ENCODE measurements around the gene THTPA. TPM values are rescaled to one million over a fixed set of nuclear protein-coding genes. Genes with fewer than 3 reads are reported as not detected.

Gene THTPA
- total RNA-seq, 2 donors from 2014 or later = 13.0 to 17.0 TPM

DNA sequence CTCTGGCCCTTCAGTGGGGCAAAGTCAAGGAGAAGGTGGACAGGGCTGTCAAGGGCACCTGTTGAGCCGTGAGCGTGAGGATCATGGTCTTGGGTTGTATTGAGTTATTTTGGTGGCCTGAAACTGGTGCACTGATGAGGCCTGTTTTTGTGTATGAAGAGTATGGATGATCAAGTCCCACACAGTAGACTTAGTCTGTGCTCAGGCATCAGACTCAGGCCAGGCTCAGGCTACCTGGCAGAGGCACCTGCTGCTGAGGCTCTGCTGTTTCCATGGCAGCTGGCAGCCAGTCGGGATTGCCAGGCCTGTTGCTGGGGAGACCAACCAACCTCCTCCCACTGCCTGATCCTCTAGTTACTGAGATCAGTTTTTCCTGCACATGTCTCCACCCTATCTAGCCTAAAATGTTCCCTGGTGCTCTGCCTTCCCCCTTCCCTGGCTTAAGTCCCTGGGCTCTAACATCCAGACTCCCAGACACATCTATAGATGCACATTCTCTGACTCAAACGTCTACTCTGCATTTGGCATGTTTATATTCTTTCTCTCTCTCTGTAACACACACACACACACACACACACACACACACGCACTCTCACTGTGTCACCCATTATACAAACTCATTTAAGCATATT, 17.4 kb downstream of the THTPA start:
- TF ChIP-seq, protein P1, sequence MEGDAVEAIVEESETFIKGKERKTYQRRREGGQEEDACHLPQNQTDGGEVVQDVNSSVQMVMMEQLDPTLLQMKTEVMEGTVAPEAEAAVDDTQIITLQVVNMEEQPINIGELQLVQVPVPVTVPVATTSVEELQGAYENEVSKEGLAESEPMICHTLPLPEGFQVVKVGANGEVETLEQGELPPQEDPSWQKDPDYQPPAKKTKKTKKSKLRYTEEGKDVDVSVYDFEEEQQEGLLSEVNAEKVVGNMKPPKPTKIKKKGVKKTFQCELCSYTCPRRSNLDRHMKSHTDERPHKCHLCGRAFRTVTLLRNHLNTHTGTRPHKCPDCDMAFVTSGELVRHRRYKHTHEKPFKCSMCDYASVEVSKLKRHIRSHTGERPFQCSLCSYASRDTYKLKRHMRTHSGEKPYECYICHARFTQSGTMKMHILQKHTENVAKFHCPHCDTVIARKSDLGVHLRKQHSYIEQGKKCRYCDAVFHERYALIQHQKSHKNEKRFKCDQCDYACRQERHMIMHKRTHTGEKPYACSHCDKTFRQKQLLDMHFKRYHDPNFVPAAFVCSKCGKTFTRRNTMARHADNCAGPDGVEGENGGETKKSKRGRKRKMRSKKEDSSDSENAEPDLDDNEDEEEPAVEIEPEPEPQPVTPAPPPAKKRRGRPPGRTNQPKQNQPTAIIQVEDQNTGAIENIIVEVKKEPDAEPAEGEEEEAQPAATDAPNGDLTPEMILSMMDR (conservative IDR thresholded peaks at IDR 0.05) = no peak
- Histone ChIP-seq H3K9ac (ENCODE audit: extremely low read depth, low read length, poor library complexity, severe bottlenecking) (no peak overlapping the region), H3K27me3 (ENCODE audit: control insufficient read depth, insufficient read depth, low read length, poor library complexity, severe bottlenecking) (peaks cover 38% of the 10 kb centered on the region), H3K27ac (ENCODE audit: low read depth, low read length) (no peak overlapping the region), H3K36me3 (ENCODE audit: control insufficient read depth, insufficient read depth, low read length) (no peaks in the 10 kb centered on the region), H3K4me1 (ENCODE audit: control insufficient read depth, insufficient read depth, low read length) (peaks cover 6% of the 10 kb centered on the region), H3K4me3 (ENCODE audit: low read length) (no peak overlapping the region), H3K9me3 (ENCODE audit: control insufficient read depth, low read length) (no peaks in the 10 kb centered on the region)
- Mint-ChIP-seq H3K4me1 (peaks cover 22% of the 10 kb centered on the region), H3K27ac (no peak overlapping the region), H3K27me3 (ENCODE audit: insufficient read depth) (peaks cover 63% of the 10 kb centered on the region), H3K4me3 (no peak overlapping the region), H3K9me3 (no peaks in the 10 kb centered on the region), H3K36me3 (ENCODE audit: low read depth) (no peaks in the 10 kb centered on the region)
- 78 to 81% methylated on average over 3 to 5 of the region's 5 CpGs for WGBS, 2 experiments (ENCODE audit: insufficient coverage in 1 of 2, insufficient read length in 1 of 2)
- peak; percentile 35 for DNase-seq

GRCh38 chr14:23577004-23577681, 21.1 kb downstream of the THTPA start:
- H3K27me3 Mint-ChIP-seq (ENCODE audit: insufficient read depth) = peaks cover 86% of the 10 kb centered on the region
- H3K36me3 Mint-ChIP-seq (ENCODE audit: low read depth) = no peaks in the 10 kb centered on the region
- Histone ChIP-seq H3K9ac (ENCODE audit: extremely low read depth, low read length, poor library complexity, severe bottlenecking) (no peak overlapping the region), H3K4me1 (ENCODE audit: control insufficient read depth, insufficient read depth, low read length) (no peaks in the 10 kb centered on the region), H3K4me3 (ENCODE audit: low read length) (no peak overlapping the region), H3K27ac (ENCODE audit: low read depth, low read length) (no peak overlapping the region), H3K36me3 (ENCODE audit: control insufficient read depth, insufficient read depth, low read length) (no peaks in the 10 kb centered on the region), H3K9me3 (ENCODE audit: control insufficient read depth, low read length) (no peaks in the 10 kb centered on the region), H3K27me3 (ENCODE audit: control insufficient read depth, insufficient read depth, low read length, poor library complexity, severe bottlenecking) (peaks cover 50% of the 10 kb centered on the region)
- H3K4me1 Mint-ChIP-seq = peaks cover 9% of the 10 kb centered on the region
- H3K4me3 Mint-ChIP-seq = peak overlapping the region; percentile 34
- TF ChIP-seq, protein P1 (conservative IDR thresholded peaks at IDR 0.05) = no peak
- DNase-seq = peak; percentile 75
- no peak overlapping the region for H3K27ac Mint-ChIP-seq
- 13 to 17% methylated on average over 25 to 65 of the region's 67 CpGs for WGBS, 2 experiments (ENCODE audit: insufficient coverage in 1 of 2, insufficient read length in 1 of 2)
- H3K9me3 Mint-ChIP-seq = no peaks in the 10 kb centered on the region

- H3K9me3 ChIP-seq (ENCODE audit: control insufficient read depth, low read length) = no peaks in the 10 kb centered on the region
- H3K27ac ChIP-seq (ENCODE audit: low read depth, low read length) = no peak overlapping the region
- H3K4me1 ChIP-seq (ENCODE audit: control insufficient read depth, insufficient read depth, low read length) = no peaks in the 10 kb centered on the region
- peak; percentile 68 for DNase-seq
- H3K27me3 Mint-ChIP-seq (ENCODE audit: insufficient read depth) = peaks cover 87% of the 10 kb centered on the region
- H3K9me3 Mint-ChIP-seq = no peaks in the 10 kb centered on the region
- H3K9ac ChIP-seq (ENCODE audit: extremely low read depth, low read length, poor library complexity, severe bottlenecking) = no peak overlapping the region
- no peak overlapping the region for H3K27ac Mint-ChIP-seq
- TF ChIP-seq, protein P1 (conservative IDR thresholded peaks at IDR 0.05) = no peak
- H3K36me3 Mint-ChIP-seq (ENCODE audit: low read depth) = no peaks in the 10 kb centered on the region
- peaks cover 2% of the 10 kb centered on the region for H3K4me1 Mint-ChIP-seq
- peaks cover 50% of the 10 kb centered on the region for H3K27me3 ChIP-seq (ENCODE audit: control insufficient read depth, insufficient read depth, low read length, poor library complexity, severe bottlenecking)
- no peak overlapping the region for H3K4me3 Mint-ChIP-seq
- 7% methylated on average over 23 of the region's 24 CpGs; no CpG with 5 or more reads in 1 of the 2 experiments for WGBS, 2 experiments (ENCODE audit: insufficient coverage in 1 of 2, insufficient read length in 1 of 2)
- no peak overlapping the region for H3K4me3 ChIP-seq (ENCODE audit: low read length)
- H3K36me3 ChIP-seq (ENCODE audit: control insufficient read depth, insufficient read depth, low read length) = no peaks in the 10 kb centered on the region
Observed at GRCh38 chr14:23577710-23578392, 21.8 kb downstream of the THTPA start.

Measured in endodermal cell (in vitro differentiated cells).